Activated naive CD8-positive, alpha-beta T cell treated with anti-CD3 and anti-CD28 coated beads, Interleukin-2, amount 50 U/mL, for 24 hours (primary cell): Measurements from ENCODE around the gene PRKACG.

ENCODE experiments used
- ATAC-seq: fragments of 150-1000 bp; cut with Tn5 transposase; one replicate; pipeline ENCODE4 v1.10.0; 2021
- DNase-seq: peaks from one replicate; pipeline ENCODE4 v3.0.0; 2021
- H3K27ac Mint-ChIP-seq: one replicate; pipeline ENCODE4 v1.8.0; 2021; ENCODE audit warnings: mild to moderate bottlenecking, mixed read lengths
- H3K27me3 Mint-ChIP-seq: one replicate; pipeline ENCODE4 v1.8.0; 2021; ENCODE audit warnings: mixed read lengths
- H3K36me3 Mint-ChIP-seq: one replicate; pipeline ENCODE4 v1.8.0; 2021; ENCODE audit warnings: low read depth, mixed read lengths
- H3K4me1 Mint-ChIP-seq: one replicate; pipeline ENCODE4 v1.8.0; 2021; ENCODE audit warnings: mixed read lengths
- H3K4me3 Mint-ChIP-seq: one replicate; pipeline ENCODE4 v1.8.0; 2021; ENCODE audit warnings: mild to moderate bottlenecking, moderate library complexity, mixed read lengths
- H3K9me3 Mint-ChIP-seq: one replicate; pipeline ENCODE4 v1.8.0; 2021; ENCODE audit warnings: mixed read lengths

The PRKACG gene

DNA sequence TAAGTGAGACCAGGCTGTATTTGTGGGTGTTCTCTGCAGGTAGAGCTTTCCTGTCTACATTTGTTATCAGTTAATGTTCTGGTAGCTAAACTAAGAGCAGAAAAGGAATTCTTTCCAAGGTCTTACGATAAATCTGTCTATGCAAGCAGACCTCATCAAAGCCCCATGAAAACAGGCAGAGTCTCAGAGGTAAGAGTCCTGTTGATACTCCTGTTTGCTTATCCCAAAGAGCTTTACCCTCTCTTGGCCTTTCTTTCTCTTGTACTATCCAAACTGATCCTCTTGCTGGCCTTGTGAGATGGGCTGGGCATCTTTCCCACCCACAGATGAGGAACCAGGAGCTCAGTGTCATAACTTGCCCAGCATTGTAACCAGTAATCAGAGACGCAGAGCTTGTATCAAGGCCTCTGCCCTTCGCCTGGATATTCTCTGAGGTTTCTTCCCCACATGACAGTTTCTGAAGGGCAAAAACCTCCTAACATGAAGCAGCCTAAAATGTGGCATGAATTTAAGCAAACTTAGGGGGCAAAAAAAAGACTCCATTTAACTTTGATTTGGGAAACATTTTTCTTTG is 33.5 kb downstream of the PRKACG start:
- DNase-seq: no peak
- H3K9me3 Mint-ChIP-seq: no peaks in the 10 kb centered on the region
- H3K27ac Mint-ChIP-seq: no peak overlapping the region
- H3K4me1 Mint-ChIP-seq: peaks cover 46% of the 10 kb centered on the region
- no peaks in the 10 kb centered on the region for H3K27me3 Mint-ChIP-seq
- no peak overlapping the region for H3K4me3 Mint-ChIP-seq
- no peak for ATAC-seq
- no peaks in the 10 kb centered on the region for H3K36me3 Mint-ChIP-seq

- peak overlapping the region; percentile 75 for H3K27ac Mint-ChIP-seq
- H3K9me3 Mint-ChIP-seq: no peaks in the 10 kb centered on the region
- peaks cover 52% of the 10 kb centered on the region for H3K4me1 Mint-ChIP-seq
- peak; percentile 89 for ATAC-seq
- no peaks in the 10 kb centered on the region for H3K27me3 Mint-ChIP-seq
- H3K36me3 Mint-ChIP-seq: no peaks in the 10 kb centered on the region
- peak; percentile 19 for DNase-seq
- peak overlapping the region; percentile 30 for H3K4me3 Mint-ChIP-seq
These were observed 34.2 kb downstream of the PRKACG start for GRCh38 chr9:68979538-68980314.

DNA sequence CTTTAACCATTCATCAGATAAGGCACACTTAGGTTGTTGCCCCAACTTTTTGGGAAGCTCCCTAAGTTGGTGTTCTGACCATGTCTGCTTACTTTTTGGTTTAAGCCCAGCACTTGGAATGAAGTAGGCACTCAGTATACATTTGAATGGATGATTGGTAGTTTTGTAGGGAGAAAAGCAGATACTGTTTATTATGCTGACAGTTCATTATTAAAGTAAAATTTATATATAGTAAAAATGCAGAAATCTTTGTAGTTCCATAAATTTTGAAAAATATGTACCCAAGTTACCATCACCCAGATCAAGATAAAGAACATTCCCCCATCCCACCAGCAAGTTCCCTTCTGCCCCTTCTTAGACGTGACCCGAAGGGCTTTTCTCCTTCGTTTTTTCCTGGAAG is 35.4 kb downstream of the PRKACG start:
- Mint-ChIP-seq H3K27me3 (no peaks in the 10 kb centered on the region), H3K4me3 (no peak overlapping the region), H3K9me3 (no peaks in the 10 kb centered on the region), H3K4me1 (peaks cover 64% of the 10 kb centered on the region), H3K27ac (no peak overlapping the region), H3K36me3 (no peaks in the 10 kb centered on the region)
- ATAC-seq: no peak
- no peak for DNase-seq

DNA sequence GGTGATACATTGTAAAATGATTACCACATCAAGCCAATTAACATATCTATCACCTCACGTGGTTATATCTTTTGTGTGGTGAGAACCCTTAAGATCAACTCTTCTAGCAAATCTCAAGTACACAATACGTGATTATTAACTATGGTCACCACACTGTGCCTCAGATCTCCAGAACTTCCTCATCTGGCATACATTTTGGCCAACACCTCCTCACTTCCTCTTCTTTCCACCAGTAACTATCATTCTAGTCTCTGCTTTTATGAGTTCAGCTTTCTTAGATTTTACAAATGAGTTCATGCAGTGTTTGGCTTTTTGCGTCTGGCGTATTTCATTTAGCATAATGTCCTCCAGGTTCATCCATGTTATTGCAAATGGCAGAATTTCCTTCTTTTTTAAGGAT is 35.8 kb downstream of the PRKACG start:
- ATAC-seq (no peak), DNase-seq (no peak)
- peaks cover 62% of the 10 kb centered on the region for H3K4me1 Mint-ChIP-seq
- no peaks in the 10 kb centered on the region for H3K9me3 Mint-ChIP-seq
- H3K36me3 Mint-ChIP-seq: no peaks in the 10 kb centered on the region
- H3K27me3 Mint-ChIP-seq: no peaks in the 10 kb centered on the region
- no peak overlapping the region for H3K4me3 Mint-ChIP-seq
- no peak overlapping the region for H3K27ac Mint-ChIP-seq

GRCh38 chr9:68975365-68976043 is 38.4 kb downstream of the PRKACG start:
- no peaks in the 10 kb centered on the region for H3K9me3 Mint-ChIP-seq
- H3K4me3 Mint-ChIP-seq: peak overlapping the region; percentile 13
- ATAC-seq (no peak), DNase-seq (no peak)
- H3K27me3 Mint-ChIP-seq: no peaks in the 10 kb centered on the region
- H3K4me1 Mint-ChIP-seq: peaks cover 57% of the 10 kb centered on the region
- peaks cover 5% of the 10 kb centered on the region for H3K36me3 Mint-ChIP-seq
- peak overlapping the region; percentile 80 for H3K27ac Mint-ChIP-seq

- Mint-ChIP-seq H3K27ac (peak overlapping the region; percentile 80), H3K36me3 (peaks cover 5% of the 10 kb centered on the region), H3K9me3 (no peaks in the 10 kb centered on the region), H3K27me3 (no peaks in the 10 kb centered on the region), H3K4me1 (peaks cover 53% of the 10 kb centered on the region), H3K4me3 (no peak overlapping the region)
- ATAC-seq (no peak), DNase-seq (no peak)
These were observed 39.0 kb downstream of the PRKACG start for GRCh38 chr9:68974901-68975300.

DNA sequence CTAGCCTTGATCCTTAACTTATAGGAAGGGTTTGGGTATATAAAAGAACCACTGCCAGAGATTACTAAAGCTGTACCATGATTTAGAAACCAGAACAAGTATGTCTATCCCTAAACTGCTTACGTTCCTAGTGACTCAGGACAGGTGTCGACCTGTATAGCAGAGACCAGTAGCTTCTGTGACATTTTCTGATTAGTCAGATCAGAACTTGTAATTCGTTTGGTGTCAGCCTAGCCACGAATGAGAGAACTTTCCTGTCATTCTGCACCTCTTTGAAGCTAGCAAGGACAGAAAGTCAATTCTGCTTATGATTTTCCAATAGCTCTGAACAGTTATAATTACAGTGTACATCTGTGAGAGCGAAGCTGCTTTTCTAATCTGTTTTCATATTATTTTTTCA is 39.5 kb downstream of the PRKACG start:
- H3K27ac Mint-ChIP-seq: peak overlapping the region; percentile 80
- no peaks in the 10 kb centered on the region for H3K27me3 Mint-ChIP-seq
- DNase-seq (no peak), ATAC-seq (peak; percentile 98)
- peaks cover 48% of the 10 kb centered on the region for H3K4me1 Mint-ChIP-seq
- no peaks in the 10 kb centered on the region for H3K9me3 Mint-ChIP-seq
- H3K36me3 Mint-ChIP-seq: peaks cover 5% of the 10 kb centered on the region
- H3K4me3 Mint-ChIP-seq: no peak overlapping the region

- Mint-ChIP-seq H3K27me3 (no peaks in the 10 kb centered on the region), H3K4me1 (peaks cover 40% of the 10 kb centered on the region), H3K9me3 (no peaks in the 10 kb centered on the region), H3K36me3 (peaks cover 5% of the 10 kb centered on the region), H3K4me3 (no peak overlapping the region), H3K27ac (peak overlapping the region; percentile 80)
- ATAC-seq: no peak
- DNase-seq: no peak
These were observed 40.3 kb downstream of the PRKACG start for GRCh38 chr9:68973619-68974018.

GRCh38 chr9:68970151-68970550 is 43.8 kb downstream of the PRKACG start:
- H3K9me3 Mint-ChIP-seq: no peaks in the 10 kb centered on the region
- DNase-seq (no peak), ATAC-seq (no peak)
- H3K27ac Mint-ChIP-seq: no peak overlapping the region
- H3K36me3 Mint-ChIP-seq: peaks cover 5% of the 10 kb centered on the region
- no peaks in the 10 kb centered on the region for H3K27me3 Mint-ChIP-seq
- H3K4me3 Mint-ChIP-seq: no peak overlapping the region
- H3K4me1 Mint-ChIP-seq: peaks cover 27% of the 10 kb centered on the region

DNA sequence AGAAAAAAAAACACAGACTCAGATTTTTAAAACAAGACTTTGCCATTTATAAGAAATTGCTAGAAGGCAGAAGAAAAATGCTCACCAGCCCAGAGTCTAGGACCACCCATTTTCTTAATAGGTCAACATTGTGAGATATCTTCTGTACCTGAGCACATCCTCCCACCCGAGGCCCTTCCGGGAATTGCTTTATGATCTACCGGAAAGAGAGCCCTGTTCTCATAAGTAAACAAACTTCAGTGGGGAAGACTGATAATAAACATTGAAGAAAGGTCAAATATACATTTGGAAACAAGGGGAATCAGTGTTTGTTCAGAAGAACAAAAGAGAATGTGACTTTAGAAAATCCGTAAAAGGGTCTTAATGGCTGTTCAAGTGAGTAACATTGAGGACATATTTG is 44.4 kb downstream of the PRKACG start:
- no peak for DNase-seq
- no peaks in the 10 kb centered on the region for H3K27me3 Mint-ChIP-seq
- no peak for ATAC-seq
- peaks cover 5% of the 10 kb centered on the region for H3K36me3 Mint-ChIP-seq
- peaks cover 21% of the 10 kb centered on the region for H3K4me1 Mint-ChIP-seq
- no peaks in the 10 kb centered on the region for H3K9me3 Mint-ChIP-seq
- H3K27ac Mint-ChIP-seq: no peak overlapping the region
- H3K4me3 Mint-ChIP-seq: no peak overlapping the region

DNA sequence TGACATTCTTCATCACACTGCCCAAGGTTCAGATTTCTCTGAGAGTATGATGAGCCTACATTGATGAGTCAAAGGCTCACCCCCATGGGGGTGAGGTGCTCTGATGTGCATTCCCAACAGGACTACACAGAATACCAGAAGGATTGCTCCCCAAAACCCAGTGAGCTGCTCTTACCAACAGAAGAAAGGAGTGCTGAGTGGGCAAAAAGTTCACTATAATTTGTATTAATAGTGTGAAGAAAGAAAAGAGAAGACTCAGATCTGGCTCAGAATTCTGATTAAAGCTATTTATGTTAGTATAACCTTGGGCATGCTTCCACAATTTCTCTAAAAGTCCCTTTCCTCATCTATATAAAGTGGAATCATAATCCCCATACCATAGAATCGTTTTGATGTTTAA is 46.1 kb downstream of the PRKACG start:
- no peak overlapping the region for H3K4me3 Mint-ChIP-seq
- H3K27me3 Mint-ChIP-seq: no peaks in the 10 kb centered on the region
- ATAC-seq (no peak), DNase-seq (no peak)
- peaks cover 5% of the 10 kb centered on the region for H3K36me3 Mint-ChIP-seq
- peaks cover 8% of the 10 kb centered on the region for H3K4me1 Mint-ChIP-seq
- no peak overlapping the region for H3K27ac Mint-ChIP-seq
- no peaks in the 10 kb centered on the region for H3K9me3 Mint-ChIP-seq

DNA sequence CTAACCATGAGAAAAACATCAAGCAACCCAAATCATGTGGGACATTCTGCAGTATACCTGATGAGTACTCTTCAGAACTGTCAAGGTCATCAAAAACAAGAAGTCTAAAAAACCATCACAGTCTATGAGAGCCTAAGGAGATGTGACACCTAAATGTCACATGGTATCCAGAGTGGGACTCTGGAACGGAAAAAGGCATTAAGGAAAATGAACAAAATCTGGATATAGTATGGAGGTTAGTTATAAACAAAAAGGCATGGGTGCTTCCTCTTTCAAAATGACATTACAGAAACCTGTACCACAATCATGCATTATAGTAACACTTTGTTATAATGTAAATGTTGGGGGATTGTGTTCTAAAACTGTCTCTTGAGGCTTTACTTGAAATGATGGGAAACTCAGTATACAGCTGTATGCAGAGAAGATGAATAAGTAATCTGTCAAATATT is 47.4 kb downstream of the PRKACG start:
- H3K4me1 Mint-ChIP-seq: peaks cover 2% of the 10 kb centered on the region
- H3K27me3 Mint-ChIP-seq: no peaks in the 10 kb centered on the region
- no peaks in the 10 kb centered on the region for H3K9me3 Mint-ChIP-seq
- no peak overlapping the region for H3K27ac Mint-ChIP-seq
- no peak overlapping the region for H3K4me3 Mint-ChIP-seq
- H3K36me3 Mint-ChIP-seq: peaks cover under 1% of the 10 kb centered on the region
- DNase-seq: no peak
- ATAC-seq: no peak

DNA sequence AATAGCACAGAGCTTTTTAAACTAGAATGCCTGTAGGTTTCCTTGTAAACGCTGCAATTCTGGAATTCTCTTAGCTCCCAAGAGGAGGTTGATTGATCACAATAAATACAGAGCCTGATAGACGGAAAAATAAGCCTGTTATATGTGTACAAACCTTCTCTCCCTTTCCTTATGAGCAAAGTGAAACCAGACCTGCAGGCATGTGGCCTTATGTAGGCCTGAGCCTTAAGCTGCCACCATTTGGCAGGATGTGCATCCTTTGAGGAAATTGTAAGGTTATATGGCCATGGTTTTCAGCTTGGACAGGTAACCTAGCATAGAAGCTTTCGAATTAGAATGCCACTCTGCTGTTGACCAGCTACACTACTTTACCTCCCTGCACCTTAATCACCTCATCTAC is 49.1 kb downstream of the PRKACG start:
- ATAC-seq (no peak), DNase-seq (no peak)
- no peak overlapping the region for H3K27ac Mint-ChIP-seq
- peaks cover 7% of the 10 kb centered on the region for H3K27me3 Mint-ChIP-seq
- no peaks in the 10 kb centered on the region for H3K4me1 Mint-ChIP-seq
- H3K36me3 Mint-ChIP-seq: no peaks in the 10 kb centered on the region
- H3K4me3 Mint-ChIP-seq: no peak overlapping the region
- H3K9me3 Mint-ChIP-seq: no peaks in the 10 kb centered on the region

DNA sequence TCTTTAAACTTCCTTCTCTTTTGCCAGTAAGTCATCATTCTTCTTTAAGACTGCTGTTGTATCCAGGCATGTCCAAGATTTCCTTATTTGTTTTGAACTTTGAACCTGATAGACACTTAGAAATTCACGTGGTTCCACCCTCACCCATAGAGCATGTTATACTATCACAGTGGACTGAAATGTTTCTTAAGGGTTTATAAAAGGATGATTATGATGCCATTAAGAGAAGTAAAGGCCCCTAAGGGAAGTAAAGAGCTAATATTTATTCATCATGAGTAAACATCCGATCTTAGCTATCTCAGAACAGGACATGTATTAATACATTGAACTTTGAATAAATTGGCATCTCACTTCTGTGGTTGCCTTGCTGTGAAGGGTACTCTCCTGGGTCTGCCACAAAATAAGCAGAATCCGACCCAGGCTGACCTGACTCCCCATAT is 49.8 kb downstream of the PRKACG start:
- no peak overlapping the region for H3K4me3 Mint-ChIP-seq
- no peak overlapping the region for H3K27ac Mint-ChIP-seq
- no peaks in the 10 kb centered on the region for H3K9me3 Mint-ChIP-seq
- ATAC-seq (no peak), DNase-seq (no peak)
- no peaks in the 10 kb centered on the region for H3K36me3 Mint-ChIP-seq
- peaks cover 7% of the 10 kb centered on the region for H3K27me3 Mint-ChIP-seq
- H3K4me1 Mint-ChIP-seq: no peaks in the 10 kb centered on the region

DNA sequence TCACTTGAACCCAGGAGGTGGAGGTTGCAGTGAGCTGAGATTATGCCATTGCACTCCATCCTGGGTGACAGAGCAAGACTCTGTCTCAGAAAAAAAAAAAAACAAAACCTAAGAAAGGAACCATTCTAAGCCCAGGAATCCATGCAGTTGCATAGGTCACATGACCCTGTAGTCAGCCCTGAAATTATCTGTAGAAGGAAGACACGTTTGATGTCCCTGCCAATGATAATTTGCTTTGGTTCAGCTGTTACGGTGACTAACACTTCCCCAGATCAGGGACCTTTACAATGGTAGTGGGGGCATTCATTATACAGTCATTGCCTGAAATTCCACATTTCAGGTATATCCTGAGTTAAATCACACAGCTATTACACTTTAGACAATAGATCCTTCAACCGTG is 50.5 kb downstream of the PRKACG start:
- H3K36me3 Mint-ChIP-seq: no peaks in the 10 kb centered on the region
- no peak overlapping the region for H3K27ac Mint-ChIP-seq
- ATAC-seq (no peak), DNase-seq (no peak)
- no peak overlapping the region for H3K4me3 Mint-ChIP-seq
- no peaks in the 10 kb centered on the region for H3K4me1 Mint-ChIP-seq
- H3K27me3 Mint-ChIP-seq: peaks cover 7% of the 10 kb centered on the region
- no peaks in the 10 kb centered on the region for H3K9me3 Mint-ChIP-seq
